Measurements from ENCODE around the gene NUDT13.

DNA sequence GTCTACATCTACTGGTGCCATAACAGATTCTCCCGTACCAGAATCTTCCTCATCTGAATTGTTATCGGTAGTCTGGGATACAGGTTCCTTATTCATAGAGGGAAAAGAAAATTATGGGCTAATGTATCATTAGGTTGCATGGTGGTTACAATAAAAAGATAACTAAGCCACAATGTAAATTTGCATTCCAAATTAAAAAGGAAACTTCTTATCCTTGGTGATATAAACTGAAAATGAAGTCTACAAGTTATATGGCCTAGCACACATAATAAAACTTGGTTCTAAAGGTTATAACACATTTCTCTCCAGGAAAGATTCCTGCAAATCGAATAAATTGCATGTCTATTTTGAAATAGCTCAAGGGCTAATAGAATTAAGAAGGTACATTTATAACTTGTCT is 24.5 kb downstream of the NUDT13 start:
- TF ChIP-seq POLR2AphosphoS5 (IDR thresholded peaks at IDR 0.05; ENCODE audit: low read depth, low read length) = no peak
- TF ChIP-seq RAD21 (IDR thresholded peaks at IDR 0.05 in 1 of 2, conservative IDR thresholded peaks at IDR 0.05 in 1 of 2; ENCODE audit: low read depth in 2 of 2, low read length in 2 of 2) = no peak
- TF ChIP-seq, protein P1, sequence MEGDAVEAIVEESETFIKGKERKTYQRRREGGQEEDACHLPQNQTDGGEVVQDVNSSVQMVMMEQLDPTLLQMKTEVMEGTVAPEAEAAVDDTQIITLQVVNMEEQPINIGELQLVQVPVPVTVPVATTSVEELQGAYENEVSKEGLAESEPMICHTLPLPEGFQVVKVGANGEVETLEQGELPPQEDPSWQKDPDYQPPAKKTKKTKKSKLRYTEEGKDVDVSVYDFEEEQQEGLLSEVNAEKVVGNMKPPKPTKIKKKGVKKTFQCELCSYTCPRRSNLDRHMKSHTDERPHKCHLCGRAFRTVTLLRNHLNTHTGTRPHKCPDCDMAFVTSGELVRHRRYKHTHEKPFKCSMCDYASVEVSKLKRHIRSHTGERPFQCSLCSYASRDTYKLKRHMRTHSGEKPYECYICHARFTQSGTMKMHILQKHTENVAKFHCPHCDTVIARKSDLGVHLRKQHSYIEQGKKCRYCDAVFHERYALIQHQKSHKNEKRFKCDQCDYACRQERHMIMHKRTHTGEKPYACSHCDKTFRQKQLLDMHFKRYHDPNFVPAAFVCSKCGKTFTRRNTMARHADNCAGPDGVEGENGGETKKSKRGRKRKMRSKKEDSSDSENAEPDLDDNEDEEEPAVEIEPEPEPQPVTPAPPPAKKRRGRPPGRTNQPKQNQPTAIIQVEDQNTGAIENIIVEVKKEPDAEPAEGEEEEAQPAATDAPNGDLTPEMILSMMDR (IDR thresholded peaks at IDR 0.05; ENCODE audit: control extremely low read depth in 1 of 3, insufficient read depth in 1 of 3, low read depth in 1 of 3, low read length in 3 of 3) = no peak
- TF ChIP-seq CHD1 (IDR thresholded peaks at IDR 0.05; ENCODE audit: low read depth, low read length) = no peak
- no peak for TF ChIP-seq TCF12 (IDR thresholded peaks at IDR 0.05; ENCODE audit: low read depth, low read length)
- TF ChIP-seq, protein P2, sequence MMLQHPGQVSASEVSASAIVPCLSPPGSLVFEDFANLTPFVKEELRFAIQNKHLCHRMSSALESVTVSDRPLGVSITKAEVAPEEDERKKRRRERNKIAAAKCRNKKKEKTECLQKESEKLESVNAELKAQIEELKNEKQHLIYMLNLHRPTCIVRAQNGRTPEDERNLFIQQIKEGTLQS (IDR thresholded peaks at IDR 0.05; ENCODE audit: insufficient read depth, low read depth, low read length) = no peak
- no peak for TF ChIP-seq HDAC6 (IDR thresholded peaks at IDR 0.05; ENCODE audit: low read depth, low read length)
